ENCODE data around the gene CSNK2A3.

- TF ChIP-seq CTCF (IDR thresholded peaks at IDR 0.05; ENCODE audit: insufficient read depth, low read length), result no peak
- TF ChIP-seq POLR2AphosphoS5 (IDR thresholded peaks at IDR 0.05; ENCODE audit: low read depth), result no peak
- no peak for TF ChIP-seq GABPA (IDR thresholded peaks at IDR 0.05; ENCODE audit: low read depth)
- no peak for TF ChIP-seq REST (IDR thresholded peaks at IDR 0.05; ENCODE audit: insufficient replicate concordance, low read depth)
- TF ChIP-seq SPI1 (IDR thresholded peaks at IDR 0.05; ENCODE audit: borderline replicate concordance, low read depth), result no peak
These were observed 50.5 kb downstream of the CSNK2A3 start for GRCh38 chr11:11302565-11302964.
